CD4-positive, alpha-beta T cell treated with Interleukin-17A for 4 hours (primary cell): ENCODE data around the gene ADGRD2.

Source experiments
- DNase-seq: peaks from one replicate; pipeline ENCODE4 v3.0.0-alpha.2; 2020; ENCODE audit warnings: mixed read lengths

Gene ADGRD2

GRCh38 chr9:124514125-124514524 lies 63.9 kb downstream of the ADGRD2 start:
- no peak for DNase-seq

- no peak for DNase-seq
Measured at GRCh38 chr9:124514874-124515273, 64.6 kb downstream of the ADGRD2 start.

GRCh38 chr9:124517600-124517999 lies 67.3 kb downstream of the ADGRD2 start:
- DNase-seq = no peak

- no peak for DNase-seq
Measured at GRCh38 chr9:124518116-124518515, 67.9 kb downstream of the ADGRD2 start.

- no peak for DNase-seq
Measured at GRCh38 chr9:124520206-124520596, 70.0 kb downstream of the ADGRD2 start.

GRCh38 chr9:124521142-124521541 lies 70.9 kb downstream of the ADGRD2 start:
- DNase-seq = no peak

- no peak for DNase-seq
Measured at GRCh38 chr9:124522121-124523098, 72.2 kb downstream of the ADGRD2 start.

- DNase-seq = no peak
Measured at GRCh38 chr9:124526174-124526573, 75.9 kb downstream of the ADGRD2 start.

GRCh38 chr9:124527781-124528180 lies 77.5 kb downstream of the ADGRD2 start:
- no peak for DNase-seq
